MM.1S (cell line): ENCODE results near the gene AOC2.

Source experiments
- DNase-seq: peaks from one replicate; pipeline ENCODE4 v3.0.0-alpha.2; 2015
- H2AFZ ChIP-seq: fragments of 300-600 bp; sonication (generic); 2 replicates; pipeline ENCODE4 v1.6.0; 2016; ENCODE audit warnings: antibody characterized with exemption, low read length
- H3F3A ChIP-seq: fragments of 300-600 bp; sonication (generic); 2 replicates; pipeline ENCODE4 v1.6.1; 2016; ENCODE audit warnings: mild to moderate bottlenecking, antibody characterized with exemption, low read length, moderate library complexity, mixed read lengths; ENCODE audit not compliant: insufficient read depth
- H3K27ac ChIP-seq: fragments of 300-600 bp; sonication (generic); 2 replicates; pipeline ENCODE4 v1.5.1; 2016; ENCODE audit warnings: mild to moderate bottlenecking, low read length
- H3K27me3 ChIP-seq: fragments of 300-600 bp; sonication (generic); replicated peaks from 2 replicates; pipeline ENCODE4 v1.6.0; 2016; ENCODE audit warnings: low read length; ENCODE audit not compliant: insufficient read depth
- H3K36me3 ChIP-seq: fragments of 300-600 bp; sonication (generic); replicated peaks from 2 replicates; pipeline ENCODE4 v1.6.1; 2016; ENCODE audit warnings: mild to moderate bottlenecking, low read length, mixed read lengths; ENCODE audit not compliant: insufficient read depth
- H3K4me1 ChIP-seq: fragments of 300-600 bp; sonication (generic); 2 replicates; pipeline ENCODE4 v1.6.1; 2016; ENCODE audit warnings: low read length, mixed read lengths
- H3K4me2 ChIP-seq: fragments of 300-600 bp; sonication (generic); 2 replicates; pipeline ENCODE4 v1.6.0; 2016; ENCODE audit warnings: low read depth, low read length
- H3K4me3 ChIP-seq: fragments of 300-600 bp; sonication (generic); 2 replicates; pipeline ENCODE4 v1.5.1; 2016; ENCODE audit warnings: low read length, mixed read lengths
- H3K79me2 ChIP-seq: fragments of 300-600 bp; sonication (generic); 2 replicates; pipeline ENCODE4 v1.6.1; 2016; ENCODE audit warnings: mixed run types, low read length, mixed read lengths
- H3K9ac ChIP-seq: fragments of 300-600 bp; sonication (generic); 2 replicates; pipeline ENCODE4 v1.6.1; 2016; ENCODE audit warnings: low read length, mixed read lengths
- H3K9me2 ChIP-seq: fragments of 300-600 bp; sonication (generic); replicated peaks from 2 replicates; pipeline ENCODE4 v1.6.1; 2016; ENCODE audit warnings: mild to moderate bottlenecking, low read length, mixed read lengths; ENCODE audit not compliant: insufficient read depth
- H3K9me3 ChIP-seq: fragments of 300-600 bp; sonication (generic); replicated peaks from 2 replicates; pipeline ENCODE4 v1.6.1; 2016; ENCODE audit warnings: mild to moderate bottlenecking, low read length, mixed read lengths; ENCODE audit not compliant: insufficient read depth
- H4K20me1 ChIP-seq: fragments of 300-600 bp; sonication (generic); 2 replicates; pipeline ENCODE4 v1.6.1; 2016; ENCODE audit warnings: mild to moderate bottlenecking, low read length, moderate library complexity, mixed read lengths; ENCODE audit not compliant: insufficient read depth
- EZH2 ChIP-seq: fragments of 300-600 bp; sonication (generic); optimal IDR thresholded peaks from 2 replicates; pipeline ENCODE3; 2017; ENCODE audit warnings: low read depth, mild to moderate bottlenecking, antibody characterized with exemption, low read length, mixed read lengths
- EZH2phosphoT487 ChIP-seq: fragments of 300-600 bp; sonication (generic); IDR thresholded peaks from 2 replicates; pipeline ENCODE4 v1.6.1; 2018; ENCODE audit warnings: antibody characterized with exemption, low read length
- TF ChIP-seq, protein P1 (sequence below): fragments of 300-600 bp; sonication (generic); IDR thresholded peaks from 2 replicates; pipeline ENCODE4 v1.5.1; 2016; ENCODE audit warnings: antibody characterized with exemption, low read length, mixed read lengths

The AOC2 gene

DNA sequence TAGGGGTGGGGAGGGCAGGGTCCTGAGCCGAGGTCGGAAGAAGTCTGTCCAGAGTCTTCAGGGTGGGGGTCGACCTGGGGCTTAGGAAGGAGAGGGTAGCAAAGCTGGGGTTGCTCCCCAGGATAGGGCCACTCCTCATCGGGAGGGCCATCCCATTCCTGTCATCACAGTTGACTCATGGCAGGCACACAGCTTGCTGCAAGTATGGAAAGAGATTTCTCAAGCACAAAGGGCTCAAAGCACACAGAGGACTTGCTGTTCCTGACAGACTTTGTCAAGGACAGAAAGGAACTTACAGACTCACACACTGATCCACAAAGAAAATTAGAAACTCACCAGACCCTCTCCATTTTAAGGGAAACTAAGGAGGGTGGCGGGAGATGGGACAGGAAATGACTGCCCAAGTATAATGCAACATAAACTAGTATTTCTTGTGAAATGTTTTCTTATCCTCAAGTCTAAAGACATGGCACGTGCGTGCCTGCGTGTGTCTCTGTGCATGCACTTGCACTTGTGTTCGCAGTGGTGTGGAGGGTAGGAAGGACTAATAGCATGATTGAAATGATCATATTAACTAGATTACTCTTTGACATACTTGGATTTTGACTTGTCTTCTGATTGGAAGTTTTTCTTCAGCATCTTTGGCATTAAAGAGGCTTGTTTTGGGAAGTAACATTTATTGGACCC is 2.4 kb downstream of the AOC2 start:
- Histone ChIP-seq H3K27me3 (no peaks in the 10 kb centered on the region), H3K27ac (no peak overlapping the region), H3K9ac (no peak overlapping the region), H3K4me1 (peaks cover 11% of the 10 kb centered on the region), H3K4me3 (no peak overlapping the region), H3K9me3 (no peaks in the 10 kb centered on the region), H3K4me2 (no peak overlapping the region), H2AFZ (no peak overlapping the region), H4K20me1 (no peaks in the 10 kb centered on the region), H3K9me2 (no peaks in the 10 kb centered on the region), H3K36me3 (0 out of 2 replicates have a peak, but pooled peaks cover 13% of the 10 kb centered on the region), H3K79me2 (no peaks in the 10 kb centered on the region), H3F3A (peaks cover 7% of the 10 kb centered on the region)
- no peak for DNase-seq
- TF ChIP-seq, protein P1, sequence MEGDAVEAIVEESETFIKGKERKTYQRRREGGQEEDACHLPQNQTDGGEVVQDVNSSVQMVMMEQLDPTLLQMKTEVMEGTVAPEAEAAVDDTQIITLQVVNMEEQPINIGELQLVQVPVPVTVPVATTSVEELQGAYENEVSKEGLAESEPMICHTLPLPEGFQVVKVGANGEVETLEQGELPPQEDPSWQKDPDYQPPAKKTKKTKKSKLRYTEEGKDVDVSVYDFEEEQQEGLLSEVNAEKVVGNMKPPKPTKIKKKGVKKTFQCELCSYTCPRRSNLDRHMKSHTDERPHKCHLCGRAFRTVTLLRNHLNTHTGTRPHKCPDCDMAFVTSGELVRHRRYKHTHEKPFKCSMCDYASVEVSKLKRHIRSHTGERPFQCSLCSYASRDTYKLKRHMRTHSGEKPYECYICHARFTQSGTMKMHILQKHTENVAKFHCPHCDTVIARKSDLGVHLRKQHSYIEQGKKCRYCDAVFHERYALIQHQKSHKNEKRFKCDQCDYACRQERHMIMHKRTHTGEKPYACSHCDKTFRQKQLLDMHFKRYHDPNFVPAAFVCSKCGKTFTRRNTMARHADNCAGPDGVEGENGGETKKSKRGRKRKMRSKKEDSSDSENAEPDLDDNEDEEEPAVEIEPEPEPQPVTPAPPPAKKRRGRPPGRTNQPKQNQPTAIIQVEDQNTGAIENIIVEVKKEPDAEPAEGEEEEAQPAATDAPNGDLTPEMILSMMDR: no peak
- TF ChIP-seq EZH2: no peak
- TF ChIP-seq EZH2phosphoT487: no peak

DNA sequence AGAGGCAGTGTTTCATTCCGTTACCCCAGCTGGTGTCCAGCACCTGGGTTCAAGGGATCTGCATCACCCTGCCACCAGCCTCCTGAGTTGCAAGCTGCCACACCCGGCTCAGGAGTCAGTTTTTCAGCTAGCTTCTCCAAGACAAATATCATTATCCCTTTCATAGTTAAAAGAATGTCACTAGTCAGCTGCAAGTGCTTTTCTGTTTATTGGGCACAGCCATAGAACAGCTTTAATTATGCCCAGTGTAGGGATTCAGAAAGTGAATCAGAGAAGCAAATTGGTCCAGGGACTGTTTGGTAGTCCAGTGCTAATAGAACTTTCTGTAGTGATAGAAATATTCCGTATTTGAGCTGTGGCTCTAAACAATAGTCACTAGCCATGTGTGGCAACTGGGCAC is 3.7 kb downstream of the AOC2 start:
- Histone ChIP-seq H3K9me2 (no peaks in the 10 kb centered on the region), H3K9me3 (no peaks in the 10 kb centered on the region), H4K20me1 (no peaks in the 10 kb centered on the region), H3K79me2 (no peaks in the 10 kb centered on the region), H3K27me3 (no peaks in the 10 kb centered on the region), H3K9ac (no peak overlapping the region), H2AFZ (no peak overlapping the region), H3K4me1 (peaks cover 21% of the 10 kb centered on the region), H3K4me2 (no peak overlapping the region), H3F3A (peaks cover 16% of the 10 kb centered on the region), H3K4me3 (no peak overlapping the region), H3K27ac (no peak overlapping the region), H3K36me3 (0 out of 2 replicates have a peak, but pooled peaks cover 13% of the 10 kb centered on the region)
- TF ChIP-seq EZH2phosphoT487: no peak
- DNase-seq: no peak

DNA sequence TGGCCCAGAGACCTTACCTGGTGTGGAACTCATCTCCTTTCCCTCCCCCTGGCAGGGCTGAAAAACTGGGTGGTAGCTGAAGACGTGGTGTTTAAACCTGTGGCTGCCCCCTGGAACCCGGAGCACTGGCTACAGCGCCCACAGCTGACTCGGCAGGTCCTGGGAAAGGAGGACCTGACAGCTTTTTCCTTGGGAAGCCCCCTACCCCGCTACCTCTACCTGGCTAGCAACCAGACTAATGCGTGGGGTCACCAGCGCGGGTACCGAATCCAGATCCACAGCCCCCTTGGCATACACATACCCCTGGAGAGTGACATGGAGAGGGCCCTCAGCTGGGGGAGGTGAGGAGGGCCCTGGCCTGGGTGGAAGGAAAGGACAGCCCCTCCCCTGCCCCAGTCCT is 4.7 kb downstream of the AOC2 start:
- Histone ChIP-seq H2AFZ (no peak overlapping the region), H3K9ac (no peak overlapping the region), H3K9me2 (no peaks in the 10 kb centered on the region), H3K27ac (no peak overlapping the region), H3K36me3 (0 out of 2 replicates have a peak, but pooled peaks cover 9% of the 10 kb centered on the region), H3K79me2 (no peaks in the 10 kb centered on the region), H3K4me1 (peaks cover 28% of the 10 kb centered on the region), H3F3A (peaks cover 25% of the 10 kb centered on the region), H3K27me3 (no peaks in the 10 kb centered on the region), H4K20me1 (no peaks in the 10 kb centered on the region), H3K4me2 (no peak overlapping the region), H3K4me3 (no peak overlapping the region), H3K9me3 (no peaks in the 10 kb centered on the region)
- DNase-seq: no peak
- TF ChIP-seq EZH2: no peak
- TF ChIP-seq, protein P1: no peak

DNA sequence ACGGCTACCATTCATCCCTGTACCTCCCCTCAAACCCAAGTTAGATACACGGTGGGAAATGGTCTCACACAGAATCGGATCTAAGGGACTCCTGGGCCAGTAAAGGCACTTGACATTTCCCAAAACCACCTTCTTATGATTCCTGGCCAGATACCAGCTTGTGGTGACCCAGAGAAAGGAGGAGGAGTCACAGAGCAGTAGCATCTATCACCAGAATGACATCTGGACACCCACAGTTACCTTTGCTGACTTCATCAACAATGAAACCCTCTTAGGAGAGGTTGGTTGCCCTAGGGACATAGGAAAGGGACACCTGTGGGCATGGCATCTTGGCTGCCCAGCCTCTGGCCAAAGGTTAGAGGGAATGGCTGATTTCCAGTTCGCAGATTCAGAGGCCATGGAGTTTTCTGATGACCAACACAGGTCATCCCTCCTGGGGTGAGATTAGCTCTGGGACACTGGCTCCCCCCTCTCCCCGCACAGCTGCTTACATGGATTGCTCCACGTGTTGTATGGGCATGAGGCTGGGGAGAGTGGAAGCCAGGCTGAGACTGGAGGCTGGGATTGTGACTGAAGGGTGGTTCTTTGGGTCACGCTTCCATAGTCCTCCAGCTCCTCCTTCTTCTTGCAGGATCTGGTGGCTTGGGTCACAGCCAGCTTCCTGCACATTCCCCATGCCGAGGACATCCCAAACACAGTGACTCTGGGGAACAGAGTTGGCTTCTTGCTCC is 5.2 kb downstream of the AOC2 start:
- Histone ChIP-seq H3K27me3 (no peaks in the 10 kb centered on the region), H3K9me2 (no peaks in the 10 kb centered on the region), H2AFZ (no peak overlapping the region), H3K9ac (no peak overlapping the region), H3K27ac (no peak overlapping the region), H3K4me1 (peaks cover 33% of the 10 kb centered on the region), H4K20me1 (no peaks in the 10 kb centered on the region), H3K4me2 (no peak overlapping the region), H3K36me3 (0 out of 2 replicates have a peak, but pooled peaks cover 8% of the 10 kb centered on the region), H3K4me3 (no peak overlapping the region), H3F3A (peaks cover 25% of the 10 kb centered on the region), H3K79me2 (no peaks in the 10 kb centered on the region), H3K9me3 (no peaks in the 10 kb centered on the region)
- DNase-seq: peak; percentile 28
- TF ChIP-seq, protein P1: no peak
- TF ChIP-seq EZH2 (no peak), EZH2phosphoT487 (no peak)
